ENCODE results near the gene RYR3. TPM values are rescaled to one million over a fixed set of nuclear protein-coding genes. Genes with fewer than 3 reads are reported as not detected.

RYR3 gene
- total and polyA plus RNA-seq, 5 donors, result 0.06 to 0.28 (median 0.09) TPM

DNA sequence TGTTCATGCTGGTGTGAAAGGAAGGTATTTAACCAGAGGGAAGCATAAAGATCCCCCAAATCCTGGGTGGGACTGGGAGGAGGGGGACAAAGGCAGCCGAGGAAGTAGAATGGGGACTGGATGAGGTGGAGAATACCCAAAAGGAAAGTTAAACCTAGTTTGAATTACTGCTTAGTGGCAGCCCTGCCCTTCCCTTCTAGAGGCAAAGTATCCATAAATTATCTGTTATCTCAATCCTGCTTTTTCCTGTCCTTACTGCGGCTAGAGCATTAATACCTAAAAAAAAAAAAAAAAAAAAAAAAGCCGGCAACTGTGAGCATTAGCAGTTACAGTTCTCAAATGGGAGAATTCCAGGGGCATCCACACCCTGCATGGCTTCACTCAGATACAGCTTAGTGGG is 139.0 kb downstream of the RYR3 start:
- Histone ChIP-seq H3K4me3 (ENCODE audit: low read length) (no peak overlapping the region), H3K27me3 (ENCODE audit: control insufficient read depth, insufficient read depth) (no peaks in the 10 kb centered on the region), H3K27ac (ENCODE audit: low read length) (no peak overlapping the region), H3K4me1 (ENCODE audit: control insufficient read depth, insufficient read depth, low read length) (no peaks in the 10 kb centered on the region), H3K9me3 (ENCODE audit: control insufficient read depth, low read length) (no peaks in the 10 kb centered on the region)
- intact Hi-C loops (cut with DNase I), result loop anchor here in 1 of 4 donors (5.0 kb wide), 1 partner anchor 33 kb away; no protein-coding TSS in a partner anchor
- DNase-seq, result no peak
- WGBS, result 38% methylated on average over 3 of the region's 3 CpGs
- no peak for ATAC-seq

DNA sequence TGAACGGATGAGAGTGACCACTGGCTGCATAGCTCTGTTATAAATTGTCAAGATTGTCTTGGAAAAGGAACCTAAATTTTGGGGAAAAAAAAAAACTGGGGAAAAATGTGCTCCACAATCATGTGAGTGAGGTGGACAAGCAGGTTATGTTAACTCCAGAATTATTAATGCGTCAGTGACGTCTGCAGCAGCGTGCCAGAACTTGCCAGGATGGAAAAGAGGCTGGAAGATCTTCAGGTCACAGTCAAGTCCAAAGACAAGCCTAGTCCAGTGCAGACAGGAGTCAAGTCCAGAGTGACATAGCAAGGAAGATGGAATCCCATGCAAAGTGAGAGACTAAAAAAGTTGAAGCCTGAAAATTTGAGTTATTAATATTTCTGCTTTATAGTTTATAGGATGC is 140.6 kb downstream of the RYR3 start:
- ATAC-seq, result no peak
- WGBS, result 73% methylated on average over 4 of the region's 4 CpGs
- intact Hi-C loops (cut with DNase I), result loop anchor here in 1 of 4 donors (5.0 kb wide), 1 partner anchor 34 kb away; no protein-coding TSS in a partner anchor

DNA sequence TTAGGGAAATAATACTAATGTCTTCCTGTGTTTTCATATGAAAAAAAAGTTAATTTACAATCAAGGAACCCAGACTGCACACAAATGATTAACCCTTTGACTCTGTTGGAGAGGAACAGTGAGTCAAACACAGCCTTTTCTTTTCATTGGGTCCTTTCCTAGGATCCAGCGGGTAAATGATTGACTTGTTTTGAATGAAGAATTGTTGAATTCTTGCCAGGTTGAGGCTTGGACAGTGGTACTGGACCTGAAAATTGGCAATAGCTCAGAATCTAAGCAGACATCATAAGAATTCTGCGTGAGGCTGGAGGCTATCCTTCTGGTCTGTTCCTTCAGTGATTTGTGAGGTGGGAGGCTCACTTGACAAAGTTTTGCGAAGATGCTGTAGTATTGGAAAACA is 143.0 kb downstream of the RYR3 start:
- 75% methylated on average over 3 of the region's 3 CpGs for WGBS
- ATAC-seq, result no peak
- Histone ChIP-seq H3K27ac (ENCODE audit: low read length) (no peak overlapping the region), H3K4me3 (ENCODE audit: low read length) (no peak overlapping the region), H3K4me1 (ENCODE audit: control insufficient read depth, insufficient read depth, low read length) (no peaks in the 10 kb centered on the region), H3K27me3 (ENCODE audit: control insufficient read depth, insufficient read depth) (no peaks in the 10 kb centered on the region), H3K9me3 (ENCODE audit: control insufficient read depth, low read length) (no peaks in the 10 kb centered on the region)
- intact Hi-C loops (cut with DNase I), result loop anchor here in 1 of 4 donors (5.0 kb wide), 1 partner anchor 36 kb away; no protein-coding TSS in a partner anchor
- DNase-seq, result no peak

More for the DNA sequence above, 140.6 kb downstream of the RYR3 start:
- H3K27me3 ChIP-seq (ENCODE audit: control insufficient read depth, insufficient read depth), result no peaks in the 10 kb centered on the region
- no peaks in the 10 kb centered on the region for H3K4me1 ChIP-seq (ENCODE audit: control insufficient read depth, insufficient read depth, low read length)
- H3K4me3 ChIP-seq (ENCODE audit: low read length), result no peak overlapping the region
- no peak for DNase-seq
- no peak overlapping the region for H3K27ac ChIP-seq (ENCODE audit: low read length)
- H3K9me3 ChIP-seq (ENCODE audit: control insufficient read depth, low read length), result no peaks in the 10 kb centered on the region

DNA sequence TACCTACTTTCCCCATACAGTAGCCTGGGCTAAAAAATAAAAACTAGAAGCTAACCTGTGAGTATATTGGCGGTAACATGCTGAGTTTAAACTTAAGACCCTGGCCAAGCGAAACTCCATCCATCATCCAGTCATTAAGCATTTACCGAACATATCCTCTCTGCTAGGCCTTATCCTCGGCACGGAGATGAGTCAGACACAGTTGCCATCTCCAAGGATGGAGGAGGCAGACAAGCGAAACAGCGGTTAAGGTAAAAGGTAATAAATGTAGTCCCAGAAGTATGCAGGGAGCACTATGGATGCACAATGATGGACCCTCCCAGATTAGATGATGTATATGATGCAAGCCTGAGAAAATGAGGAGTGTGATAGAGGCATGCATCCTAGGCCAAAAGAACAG is 143.6 kb downstream of the RYR3 start:
- DNase-seq, result no peak
- no peaks in the 10 kb centered on the region for H3K9me3 ChIP-seq (ENCODE audit: control insufficient read depth, low read length)
- 84% methylated on average over 7 of the region's 7 CpGs for WGBS
- no peaks in the 10 kb centered on the region for H3K27me3 ChIP-seq (ENCODE audit: control insufficient read depth, insufficient read depth)
- intact Hi-C loops (cut with DNase I), result loop anchor here in 1 of 4 donors (5.0 kb wide), 1 partner anchor 37 kb away; no protein-coding TSS in a partner anchor
- H3K27ac ChIP-seq (ENCODE audit: low read length), result no peak overlapping the region
- H3K4me3 ChIP-seq (ENCODE audit: low read length), result no peak overlapping the region
- ATAC-seq, result no peak
- no peaks in the 10 kb centered on the region for H3K4me1 ChIP-seq (ENCODE audit: control insufficient read depth, insufficient read depth, low read length)

DNA sequence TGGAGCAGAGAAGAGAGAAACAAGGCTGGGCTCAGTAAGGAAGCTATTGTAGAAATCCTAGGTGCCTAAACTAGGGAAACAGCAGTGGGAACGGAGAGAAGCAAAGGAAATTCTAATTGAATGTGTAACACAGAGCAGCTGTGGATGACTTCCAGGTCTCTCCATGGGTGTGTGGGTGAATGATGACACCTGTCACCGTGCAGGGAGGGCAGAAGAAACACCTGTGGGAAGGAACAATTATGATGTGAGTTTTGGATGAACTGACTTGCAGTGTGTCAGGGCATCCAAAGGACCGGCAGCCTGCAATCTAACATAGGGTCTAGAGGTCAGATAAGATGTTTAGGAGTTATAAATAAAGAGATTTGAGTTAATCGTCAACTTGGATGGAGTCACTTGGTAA is 144.2 kb downstream of the RYR3 start:
- WGBS, result 54% methylated on average over 4 of the region's 4 CpGs
- ATAC-seq (no peak), DNase-seq (no peak)
- Histone ChIP-seq H3K4me1 (ENCODE audit: control insufficient read depth, insufficient read depth, low read length) (no peaks in the 10 kb centered on the region), H3K4me3 (ENCODE audit: low read length) (no peak overlapping the region), H3K27ac (ENCODE audit: low read length) (no peak overlapping the region), H3K9me3 (ENCODE audit: control insufficient read depth, low read length) (no peaks in the 10 kb centered on the region), H3K27me3 (ENCODE audit: control insufficient read depth, insufficient read depth) (no peaks in the 10 kb centered on the region)
- intact Hi-C loops (cut with DNase I), result loop anchor here in 1 of 4 donors (5.0 kb wide), 1 partner anchor 38 kb away; no protein-coding TSS in a partner anchor

DNA sequence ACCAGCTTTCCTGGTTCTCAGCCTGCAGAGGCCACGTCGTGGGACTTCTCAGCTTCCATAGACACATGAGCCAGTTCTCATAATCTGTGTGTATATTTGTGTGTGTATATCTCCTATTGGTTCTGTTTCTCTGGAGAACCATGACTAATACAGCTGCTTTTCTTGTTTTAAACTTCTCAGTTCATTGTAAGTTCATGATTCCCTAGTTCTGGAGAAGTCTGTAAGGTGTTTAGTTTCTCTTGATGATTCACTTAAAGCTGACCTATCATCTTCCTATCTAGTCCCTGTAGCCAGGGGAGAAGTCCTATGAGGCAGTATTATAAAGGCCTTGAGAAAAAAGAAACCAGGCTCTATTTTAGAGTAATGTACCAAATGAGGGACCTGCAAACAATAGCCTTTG is 147.7 kb downstream of the RYR3 start:
- Histone ChIP-seq H3K27ac (ENCODE audit: low read length) (no peak overlapping the region), H3K4me1 (ENCODE audit: control insufficient read depth, insufficient read depth, low read length) (no peaks in the 10 kb centered on the region), H3K4me3 (ENCODE audit: low read length) (no peak overlapping the region), H3K27me3 (ENCODE audit: control insufficient read depth, insufficient read depth) (no peaks in the 10 kb centered on the region), H3K9me3 (ENCODE audit: control insufficient read depth, low read length) (no peaks in the 10 kb centered on the region)
- intact Hi-C loops (cut with DNase I), result no loop called here
- WGBS, result 82% methylated on average over 2 of the region's 2 CpGs
- no peak for ATAC-seq
- no peak for DNase-seq

DNA sequence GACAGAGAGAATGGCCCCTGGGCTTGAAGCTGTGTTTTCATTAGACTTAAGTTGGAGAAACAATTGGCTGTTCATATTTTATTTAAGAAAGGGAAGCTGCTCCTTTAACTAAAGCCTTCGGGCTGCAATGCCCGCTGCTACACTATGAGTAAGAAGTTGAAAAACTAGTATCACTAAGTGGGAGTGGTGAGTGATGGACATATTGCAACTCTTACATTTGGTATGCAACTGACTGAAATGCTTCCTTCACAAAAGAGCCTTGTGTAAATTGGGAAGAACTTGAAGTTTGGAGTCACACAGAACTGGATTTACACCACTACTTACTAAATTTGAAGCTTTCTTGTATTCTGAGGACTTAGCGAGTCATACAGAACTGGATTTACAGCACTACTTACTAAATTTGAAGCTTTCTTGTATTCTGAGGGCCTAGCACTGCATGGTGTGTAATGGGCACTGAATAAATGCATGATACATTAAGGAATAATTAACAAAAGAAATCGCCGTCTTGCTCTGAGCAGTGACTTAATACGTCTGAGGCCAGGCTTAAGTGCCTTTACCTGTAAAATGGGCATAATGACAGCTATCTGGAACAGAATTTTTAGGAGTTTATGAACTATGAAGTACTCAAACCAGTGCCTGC is 149.5 kb downstream of the RYR3 start:
- H3K4me3 ChIP-seq (ENCODE audit: low read length), result no peak overlapping the region
- H3K9me3 ChIP-seq (ENCODE audit: control insufficient read depth, low read length), result no peaks in the 10 kb centered on the region
- DNase-seq (no peak), ATAC-seq (no peak)
- intact Hi-C loops (cut with DNase I), result no loop called here
- WGBS, result 83% methylated on average over 6 of the region's 6 CpGs
- no peaks in the 10 kb centered on the region for H3K27me3 ChIP-seq (ENCODE audit: control insufficient read depth, insufficient read depth)
- no peak overlapping the region for H3K27ac ChIP-seq (ENCODE audit: low read length)
- H3K4me1 ChIP-seq (ENCODE audit: control insufficient read depth, insufficient read depth, low read length), result no peaks in the 10 kb centered on the region

DNA sequence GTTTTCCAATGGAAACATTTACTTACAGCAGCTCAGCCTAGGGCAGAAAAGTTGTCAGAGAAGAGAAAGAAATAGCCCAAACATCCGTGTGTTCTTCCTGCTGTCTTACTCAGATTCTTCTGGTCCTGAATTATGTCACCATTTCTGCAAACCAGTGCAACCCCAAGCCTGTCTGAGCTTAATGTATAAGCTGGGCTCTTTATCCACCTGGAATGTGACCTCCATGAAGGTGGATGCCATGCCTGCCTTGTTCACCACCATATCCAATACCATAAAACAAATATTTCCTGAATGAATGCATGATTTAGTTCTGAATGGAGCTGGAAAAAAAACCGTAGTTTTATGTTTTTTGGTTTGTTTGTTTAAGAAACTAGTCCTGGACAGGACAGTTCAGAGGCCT is 150.9 kb downstream of the RYR3 start:
- no peak overlapping the region for H3K27ac ChIP-seq (ENCODE audit: low read length)
- no peak for ATAC-seq
- H3K4me3 ChIP-seq (ENCODE audit: low read length), result no peak overlapping the region
- no peaks in the 10 kb centered on the region for H3K27me3 ChIP-seq (ENCODE audit: control insufficient read depth, insufficient read depth)
- no peak for DNase-seq
- 67% methylated on average over 2 of the region's 2 CpGs for WGBS
- intact Hi-C loops (cut with DNase I), result no loop called here
- no peaks in the 10 kb centered on the region for H3K4me1 ChIP-seq (ENCODE audit: control insufficient read depth, insufficient read depth, low read length)
- no peaks in the 10 kb centered on the region for H3K9me3 ChIP-seq (ENCODE audit: control insufficient read depth, low read length)

DNA sequence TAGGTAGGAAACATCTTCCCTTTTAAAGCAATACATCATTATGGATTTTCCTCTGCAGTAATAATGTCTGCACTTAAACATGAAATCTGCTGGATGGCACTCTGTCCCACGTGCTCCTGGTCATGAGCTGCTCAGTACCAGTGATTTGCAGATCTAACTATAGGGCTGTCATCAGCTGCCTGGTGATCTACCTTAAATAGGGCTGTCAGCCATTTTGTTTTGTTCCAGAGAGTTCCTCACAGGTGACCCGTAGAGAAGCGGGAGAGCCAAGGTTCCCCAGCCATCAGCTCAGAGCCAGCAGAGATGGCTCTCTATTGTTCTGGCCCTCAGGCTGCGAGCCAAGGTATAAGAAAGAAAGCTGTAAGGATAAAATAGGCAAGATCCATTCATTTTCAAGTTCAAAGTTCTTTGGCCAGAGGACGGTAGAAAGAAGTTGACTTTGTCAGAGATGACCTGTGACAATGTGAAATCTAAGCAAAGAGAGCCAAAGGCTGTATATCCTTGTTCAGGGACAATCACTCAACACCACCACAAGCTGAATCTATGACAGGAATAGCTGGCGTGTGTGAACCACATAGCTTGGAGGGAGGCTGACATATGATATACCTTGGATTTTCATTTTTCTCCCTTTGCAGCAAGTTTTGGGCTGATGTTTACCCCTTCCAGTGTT is 156.5 kb downstream of the RYR3 start:
- intact Hi-C loops (cut with DNase I), result no loop called here
- 68% methylated on average over 6 of the region's 6 CpGs for WGBS

DNA sequence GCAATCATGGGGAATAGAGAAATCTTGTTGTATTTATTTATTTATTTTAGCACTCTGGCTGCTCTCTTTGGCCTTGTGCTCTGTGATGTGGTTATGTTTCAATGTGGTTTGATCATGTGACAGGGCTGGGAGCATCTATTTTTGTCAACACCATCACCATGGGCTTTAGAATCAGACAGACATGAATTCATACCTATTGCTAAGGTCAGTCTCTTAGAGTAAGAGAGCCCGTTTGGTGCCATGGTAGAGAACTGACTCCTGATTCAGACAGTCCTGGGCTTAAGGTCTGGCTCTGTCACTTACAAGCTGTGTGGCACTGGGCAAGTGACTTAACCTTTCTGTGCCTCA is 157.0 kb downstream of the RYR3 start:
- H3K27ac ChIP-seq (ENCODE audit: low read length), result no peak overlapping the region
- intact Hi-C loops (cut with DNase I), result no loop called here
- DNase-seq (no peak), ATAC-seq (no peak)
- H3K4me1 ChIP-seq (ENCODE audit: control insufficient read depth, insufficient read depth, low read length), result no peaks in the 10 kb centered on the region
- peaks cover 2% of the 10 kb centered on the region for H3K27me3 ChIP-seq (ENCODE audit: control insufficient read depth, insufficient read depth)
- 76% methylated on average over 1 of the region's 1 CpG for WGBS
- H3K9me3 ChIP-seq (ENCODE audit: control insufficient read depth, low read length), result no peaks in the 10 kb centered on the region
- H3K4me3 ChIP-seq (ENCODE audit: low read length), result no peak overlapping the region

More for the DNA sequence above, 156.5 kb downstream of the RYR3 start:
- Histone ChIP-seq H3K4me1 (ENCODE audit: control insufficient read depth, insufficient read depth, low read length) (no peaks in the 10 kb centered on the region), H3K27ac (ENCODE audit: low read length) (no peak overlapping the region), H3K27me3 (ENCODE audit: control insufficient read depth, insufficient read depth) (peaks cover 2% of the 10 kb centered on the region), H3K9me3 (ENCODE audit: control insufficient read depth, low read length) (no peaks in the 10 kb centered on the region), H3K4me3 (ENCODE audit: low read length) (no peak overlapping the region)
- ATAC-seq (no peak), DNase-seq (no peak)

DNA sequence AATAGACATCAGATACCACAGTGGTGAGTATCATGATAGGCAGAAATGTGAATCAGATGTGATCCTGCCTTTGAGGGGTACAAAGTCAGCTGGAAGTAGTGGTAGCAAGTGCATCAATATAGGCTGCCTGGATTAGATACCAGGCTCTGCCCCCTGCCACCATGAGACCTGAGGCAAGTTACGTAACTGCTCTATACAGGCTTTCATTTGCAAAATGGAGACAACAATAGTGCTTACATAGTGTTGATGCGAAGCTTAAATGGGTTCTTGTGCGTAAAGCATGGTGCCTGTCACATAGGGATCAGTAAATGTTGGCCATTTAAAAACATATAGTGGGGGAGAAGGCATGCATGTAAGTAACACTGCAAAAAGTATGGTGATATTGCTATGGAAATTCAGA is 158.0 kb downstream of the RYR3 start:
- no peak overlapping the region for H3K27ac ChIP-seq (ENCODE audit: low read length)
- DNase-seq, result no peak
- no peak for ATAC-seq
- intact Hi-C loops (cut with DNase I), result no loop called here
- peaks cover 2% of the 10 kb centered on the region for H3K27me3 ChIP-seq (ENCODE audit: control insufficient read depth, insufficient read depth)
- H3K4me3 ChIP-seq (ENCODE audit: low read length), result no peak overlapping the region
- H3K9me3 ChIP-seq (ENCODE audit: control insufficient read depth, low read length), result no peaks in the 10 kb centered on the region
- 78% methylated on average over 3 of the region's 3 CpGs for WGBS
- no peaks in the 10 kb centered on the region for H3K4me1 ChIP-seq (ENCODE audit: control insufficient read depth, insufficient read depth, low read length)

All from right cardiac atrium (tissue), 5 donors.